LNCaP clone FGC (cell line): Measurements from ENCODE around the gene DYSF.

ENCODE experiments used
- DNase-seq: peaks from one replicate; pipeline ENCODE4 v3.0.0-alpha.2; 2011; ENCODE audit warnings: low read depth
- H3K4me3 ChIP-seq: 2 replicates; pipeline ENCODE4 v1.5.1; 2011; ENCODE audit warnings: mild to moderate bottlenecking, low read depth, low read length, control low read depth
- TF ChIP-seq, protein P1 (sequence below): IDR thresholded peaks from 2 replicates; pipeline ENCODE4 v1.5.1; 2012; ENCODE audit warnings: mild to moderate bottlenecking; ENCODE audit not compliant: control insufficient read depth, insufficient read depth; ENCODE audit errors: extremely low read depth

The DYSF gene

DNA sequence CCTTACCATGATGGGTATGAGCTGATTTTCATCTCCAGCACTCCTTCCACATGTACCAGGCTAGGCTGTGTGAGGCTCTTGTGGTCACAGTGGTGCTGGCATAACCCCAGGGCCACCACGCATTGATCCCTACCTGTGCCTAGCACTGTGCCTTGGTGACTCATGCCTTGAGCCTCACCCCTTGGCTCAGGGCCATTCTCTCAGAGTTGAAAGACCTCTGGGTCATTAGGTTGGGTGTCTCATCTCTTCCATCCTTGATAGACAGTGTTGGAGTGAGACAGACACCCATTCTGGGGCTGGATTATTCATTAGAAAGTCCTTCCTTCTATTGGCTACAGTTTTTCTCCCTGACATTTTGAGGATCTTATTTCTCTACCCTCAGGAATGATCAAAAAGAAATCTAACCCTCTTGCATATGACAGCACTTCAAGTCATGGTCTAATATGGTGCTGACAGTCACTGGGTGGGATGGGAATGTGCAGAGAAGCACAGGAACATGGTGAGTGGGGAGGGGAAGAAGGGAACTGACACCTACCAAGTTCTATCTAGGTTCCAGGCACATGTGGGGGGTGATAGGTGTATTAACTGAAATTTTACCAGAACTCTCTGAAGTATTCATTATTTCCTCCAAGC lies 41.3 kb downstream of the DYSF start:
- no peak for DNase-seq
- TF ChIP-seq, protein P1, sequence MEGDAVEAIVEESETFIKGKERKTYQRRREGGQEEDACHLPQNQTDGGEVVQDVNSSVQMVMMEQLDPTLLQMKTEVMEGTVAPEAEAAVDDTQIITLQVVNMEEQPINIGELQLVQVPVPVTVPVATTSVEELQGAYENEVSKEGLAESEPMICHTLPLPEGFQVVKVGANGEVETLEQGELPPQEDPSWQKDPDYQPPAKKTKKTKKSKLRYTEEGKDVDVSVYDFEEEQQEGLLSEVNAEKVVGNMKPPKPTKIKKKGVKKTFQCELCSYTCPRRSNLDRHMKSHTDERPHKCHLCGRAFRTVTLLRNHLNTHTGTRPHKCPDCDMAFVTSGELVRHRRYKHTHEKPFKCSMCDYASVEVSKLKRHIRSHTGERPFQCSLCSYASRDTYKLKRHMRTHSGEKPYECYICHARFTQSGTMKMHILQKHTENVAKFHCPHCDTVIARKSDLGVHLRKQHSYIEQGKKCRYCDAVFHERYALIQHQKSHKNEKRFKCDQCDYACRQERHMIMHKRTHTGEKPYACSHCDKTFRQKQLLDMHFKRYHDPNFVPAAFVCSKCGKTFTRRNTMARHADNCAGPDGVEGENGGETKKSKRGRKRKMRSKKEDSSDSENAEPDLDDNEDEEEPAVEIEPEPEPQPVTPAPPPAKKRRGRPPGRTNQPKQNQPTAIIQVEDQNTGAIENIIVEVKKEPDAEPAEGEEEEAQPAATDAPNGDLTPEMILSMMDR, result no peak

DNA sequence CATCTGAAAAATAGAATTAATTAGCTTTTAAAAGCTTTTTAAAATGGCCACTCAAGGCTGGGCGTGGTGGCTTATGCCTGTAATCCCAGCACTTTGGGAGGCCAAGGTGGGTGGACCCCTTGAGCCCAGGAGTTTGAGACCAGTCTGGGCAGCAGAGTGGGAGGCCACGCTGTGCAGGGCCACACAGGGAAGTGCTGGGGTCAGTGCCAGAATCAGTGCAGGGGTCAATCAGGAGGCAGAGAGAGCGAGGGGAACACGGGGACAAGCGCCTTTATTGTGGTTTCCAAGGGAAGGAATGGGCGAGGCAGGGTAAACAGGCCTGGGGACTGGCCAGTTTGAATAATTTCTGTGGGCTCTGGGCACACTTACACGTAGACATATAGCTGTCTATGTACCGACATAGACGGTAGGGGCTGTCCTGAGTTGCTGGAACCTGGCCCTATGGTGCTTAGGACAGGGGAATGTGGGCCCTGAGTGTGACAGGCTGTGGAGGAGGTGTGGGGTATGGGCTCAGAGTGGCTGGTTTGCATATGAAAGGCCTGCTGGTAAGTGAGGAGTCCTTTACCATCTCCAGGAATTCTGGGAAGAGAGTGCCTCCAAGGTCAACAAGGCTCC lies 42.9 kb downstream of the DYSF start:
- no peak for DNase-seq
- TF ChIP-seq, protein P1, result no peak
- H3K4me3 ChIP-seq, result no peak overlapping the region

More for the DNA sequence above, 41.3 kb downstream of the DYSF start:
- H3K4me3 ChIP-seq, result no peak overlapping the region

DNA sequence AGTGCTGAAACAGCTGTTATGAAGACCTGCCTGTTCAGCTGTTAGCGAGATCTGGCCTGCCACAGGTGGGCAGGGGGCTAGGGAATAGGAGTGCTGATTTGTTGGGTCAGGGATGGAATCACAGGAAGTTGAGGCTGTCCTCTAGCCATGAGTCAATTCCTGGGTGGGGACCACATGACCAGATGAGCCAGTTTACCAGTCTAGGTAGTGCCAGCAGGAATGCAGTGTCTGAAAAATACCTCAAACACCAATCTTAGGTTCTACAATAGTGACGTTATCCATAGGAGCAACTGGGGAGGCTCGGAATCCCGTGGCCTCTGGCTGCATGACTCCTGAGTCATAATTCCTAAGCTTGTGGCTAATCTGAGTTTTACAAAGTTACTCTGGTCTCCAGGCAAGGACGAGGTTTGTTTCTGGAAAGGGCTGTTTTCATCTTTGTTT lies 44.9 kb downstream of the DYSF start:
- no peak for DNase-seq
- TF ChIP-seq, protein P1, result no peak
- no peak overlapping the region for H3K4me3 ChIP-seq

DNA sequence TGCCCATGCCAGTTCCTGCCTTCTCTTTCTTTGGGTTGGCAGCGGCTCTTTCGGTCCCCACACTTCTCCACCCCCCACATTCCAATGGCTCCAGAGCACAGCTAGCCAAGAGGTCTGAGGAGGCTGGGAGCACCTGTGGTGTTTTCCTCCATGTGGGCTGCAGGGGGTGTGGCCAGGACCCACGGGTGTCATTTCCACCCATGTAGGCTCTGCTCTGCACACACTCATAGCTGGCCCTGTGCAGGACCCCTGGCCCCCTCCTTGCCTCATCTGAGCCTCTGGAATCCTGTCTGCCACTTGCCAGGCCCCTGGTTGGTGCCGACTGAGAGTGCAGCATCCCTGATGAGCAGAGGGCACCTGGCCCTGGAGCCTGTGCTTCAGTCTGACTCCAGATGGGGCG lies 46.3 kb downstream of the DYSF start:
- DNase-seq, result no peak
- TF ChIP-seq, protein P1, result no peak
- no peak overlapping the region for H3K4me3 ChIP-seq

DNA sequence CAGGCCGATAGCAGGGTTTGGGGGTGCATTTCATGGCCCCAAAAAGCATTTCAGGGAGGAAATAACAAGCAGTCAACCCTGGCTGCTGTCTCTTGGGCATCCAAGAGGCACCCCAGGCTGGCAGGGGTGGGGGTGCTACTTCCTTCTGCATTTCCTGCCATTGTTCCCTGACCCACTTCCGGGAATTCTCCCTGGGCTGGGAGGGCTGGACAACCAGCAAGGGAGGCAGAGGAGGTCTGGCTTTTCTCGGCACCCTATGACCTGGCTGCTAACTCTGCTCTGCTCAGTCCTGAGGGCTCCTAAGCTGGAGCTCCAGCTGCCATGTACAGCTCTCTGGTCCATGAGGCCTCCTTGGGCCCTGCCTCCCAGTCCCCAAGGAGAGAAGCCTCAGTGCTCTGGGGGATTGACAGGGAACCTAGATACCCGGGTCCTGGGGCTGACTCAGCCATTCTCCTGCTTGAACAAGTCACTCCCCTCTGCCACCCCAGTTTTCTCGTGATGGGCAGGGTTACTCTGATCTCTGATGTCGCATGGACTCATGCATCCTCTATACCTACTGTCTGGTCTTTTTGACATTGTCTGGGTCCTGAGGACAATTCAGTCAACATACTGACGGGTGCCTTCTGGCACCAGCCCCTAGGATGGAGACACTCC lies 47.2 kb downstream of the DYSF start:
- no peak for DNase-seq
- TF ChIP-seq, protein P1, result no peak
- H3K4me3 ChIP-seq, result no peak overlapping the region

DNA sequence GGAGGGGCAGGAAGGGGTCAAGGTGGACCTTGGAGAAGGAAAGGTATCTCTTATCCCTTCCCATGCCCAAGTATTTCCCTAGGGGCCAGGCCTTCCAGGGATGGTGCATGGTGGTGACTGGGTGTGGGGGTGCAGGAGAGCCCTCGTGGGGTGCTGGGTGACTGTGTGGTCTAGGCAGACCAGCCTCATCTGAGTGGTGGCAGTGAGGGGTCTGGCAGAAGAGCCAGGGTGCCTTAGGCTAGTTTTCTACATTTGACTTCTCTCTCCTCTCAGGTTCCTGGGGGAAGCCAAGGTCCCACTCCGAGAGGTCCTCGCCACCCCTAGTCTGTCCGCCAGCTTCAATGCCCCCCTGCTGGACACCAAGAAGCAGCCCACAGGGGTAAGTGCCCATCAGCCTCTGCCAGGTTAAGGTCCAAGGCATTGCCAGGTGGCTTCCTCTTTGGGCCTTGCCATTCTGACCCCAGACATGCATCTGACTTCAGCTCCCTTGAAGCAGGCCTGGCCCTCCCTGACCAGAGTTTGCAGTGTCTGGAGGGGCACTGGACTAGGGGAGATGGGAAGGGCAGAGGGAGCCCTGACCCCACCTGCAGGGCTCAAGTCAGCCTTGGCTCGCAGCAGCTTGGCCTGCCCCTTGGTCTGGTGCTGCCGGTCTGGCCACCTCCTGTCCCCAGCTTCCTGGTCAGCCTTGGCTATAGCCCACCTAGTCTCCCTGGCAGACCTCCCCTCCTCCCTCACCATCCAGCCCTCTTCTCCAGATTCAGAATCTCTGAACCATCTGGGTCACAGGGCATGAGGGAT lies 49.8 kb downstream of the DYSF start:
- TF ChIP-seq, protein P1, result no peak

More for the DNA sequence above, 49.8 kb downstream of the DYSF start:
- no peak overlapping the region for H3K4me3 ChIP-seq
- DNase-seq, result no peak
